Fibroblast of peridontal ligament (primary cell): ENCODE data around the gene FOXN1.
"Not testable (repeated sequence)": the region's sequence is repeated elsewhere in the genome, so short reads cannot be mapped to it uniquely, and the experiment has no call there.

Experiments
- DNase-seq: peaks from one replicate; pipeline ENCODE4 v3.0.0-alpha.2; 2010; ENCODE audit errors: extremely low read depth

The FOXN1 gene

DNA sequence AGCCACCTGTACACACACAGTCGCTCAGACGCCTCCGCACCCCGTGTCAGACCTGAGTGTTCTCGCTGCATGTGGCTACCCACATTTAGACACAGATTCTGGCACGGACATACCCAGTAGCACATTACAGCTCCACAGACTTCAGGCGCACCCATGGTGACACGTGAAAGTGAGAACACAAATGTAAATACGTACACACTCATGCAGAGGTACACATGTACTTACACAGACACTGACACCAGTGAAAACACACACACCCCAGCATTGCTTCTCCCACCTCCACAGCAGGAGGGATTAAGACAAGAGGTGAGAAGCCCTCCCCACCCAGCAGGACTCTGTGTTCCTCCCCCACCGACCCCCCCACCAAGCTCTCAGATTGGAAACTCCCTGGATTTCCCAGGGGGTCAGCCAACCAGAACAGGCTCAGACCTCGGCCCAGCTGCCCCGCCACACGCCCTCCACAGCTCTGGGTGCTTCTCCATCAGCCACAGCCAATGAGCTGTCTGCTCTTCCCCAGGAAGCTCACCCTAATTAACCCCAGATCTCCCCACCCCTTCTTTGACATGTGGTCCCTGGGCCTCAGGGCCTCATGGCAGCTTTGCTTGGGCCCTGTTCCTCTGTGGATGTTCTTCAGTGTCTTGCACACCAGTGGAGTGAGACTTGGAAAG lies 5.3 kb upstream of the FOXN1 start:
- DNase-seq, result no peak

DNA sequence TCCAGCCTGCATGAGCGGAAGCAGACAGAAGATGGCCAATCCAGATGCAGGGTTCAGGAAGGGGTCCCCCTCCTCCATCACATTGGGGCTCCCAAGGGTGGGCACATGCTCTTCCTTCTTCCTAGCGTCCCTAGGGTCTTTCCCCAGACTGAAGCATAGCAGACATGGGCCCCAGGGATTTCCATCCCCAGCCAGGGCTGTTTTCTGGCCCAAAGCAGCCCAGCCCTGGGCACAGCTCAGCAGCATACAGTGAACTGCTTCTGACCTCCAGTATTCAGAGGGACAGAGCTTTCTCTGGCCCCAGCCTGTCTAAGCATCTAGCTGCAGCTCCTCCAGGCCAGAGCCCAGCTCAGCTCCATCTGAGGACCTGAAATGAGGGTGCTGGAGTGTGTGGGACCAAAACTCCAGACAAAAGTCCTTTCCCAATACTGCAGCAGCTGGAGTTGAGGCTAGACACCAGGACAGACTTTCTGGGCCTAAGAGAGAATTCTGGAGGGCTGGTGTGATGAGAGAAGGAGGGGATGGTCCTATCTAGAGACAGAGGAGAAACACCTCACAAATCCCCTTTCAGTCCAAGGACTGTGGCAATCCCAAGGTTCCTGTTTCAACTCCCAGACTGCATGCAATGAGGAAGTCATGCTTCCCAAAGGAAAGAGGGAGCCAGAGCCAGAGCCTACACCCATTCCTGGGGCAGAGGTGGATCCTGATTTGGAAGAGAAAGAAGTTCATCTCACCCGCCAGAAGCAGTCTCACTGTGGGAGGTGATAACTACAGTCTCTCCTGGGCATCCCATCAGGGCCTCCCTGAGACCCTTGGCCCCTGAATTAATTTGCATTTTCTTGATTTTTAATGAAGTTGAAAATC lies 4.5 kb upstream of the FOXN1 start:
- no peak for DNase-seq

DNA sequence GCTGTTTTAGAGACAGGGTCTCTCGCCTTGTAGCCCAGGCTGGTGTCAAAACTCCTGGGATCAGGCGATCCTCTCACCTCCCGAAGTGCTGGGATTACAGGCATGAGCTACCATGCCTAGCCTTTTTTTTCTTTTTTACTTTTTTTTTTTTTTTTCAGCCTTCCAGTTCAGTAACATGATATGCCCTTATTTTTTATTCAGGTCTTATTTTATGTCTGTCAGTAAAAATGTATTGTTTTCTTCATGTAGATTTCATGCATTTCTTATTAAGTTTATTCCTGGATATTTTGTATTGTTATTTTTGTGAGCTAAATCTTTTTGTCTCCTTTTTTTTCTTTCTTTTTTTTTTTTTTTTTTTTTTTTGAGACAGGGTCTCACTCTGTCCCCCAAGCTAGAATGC lies 2.7 kb upstream of the FOXN1 start:
- DNase-seq, result no peak

DNA sequence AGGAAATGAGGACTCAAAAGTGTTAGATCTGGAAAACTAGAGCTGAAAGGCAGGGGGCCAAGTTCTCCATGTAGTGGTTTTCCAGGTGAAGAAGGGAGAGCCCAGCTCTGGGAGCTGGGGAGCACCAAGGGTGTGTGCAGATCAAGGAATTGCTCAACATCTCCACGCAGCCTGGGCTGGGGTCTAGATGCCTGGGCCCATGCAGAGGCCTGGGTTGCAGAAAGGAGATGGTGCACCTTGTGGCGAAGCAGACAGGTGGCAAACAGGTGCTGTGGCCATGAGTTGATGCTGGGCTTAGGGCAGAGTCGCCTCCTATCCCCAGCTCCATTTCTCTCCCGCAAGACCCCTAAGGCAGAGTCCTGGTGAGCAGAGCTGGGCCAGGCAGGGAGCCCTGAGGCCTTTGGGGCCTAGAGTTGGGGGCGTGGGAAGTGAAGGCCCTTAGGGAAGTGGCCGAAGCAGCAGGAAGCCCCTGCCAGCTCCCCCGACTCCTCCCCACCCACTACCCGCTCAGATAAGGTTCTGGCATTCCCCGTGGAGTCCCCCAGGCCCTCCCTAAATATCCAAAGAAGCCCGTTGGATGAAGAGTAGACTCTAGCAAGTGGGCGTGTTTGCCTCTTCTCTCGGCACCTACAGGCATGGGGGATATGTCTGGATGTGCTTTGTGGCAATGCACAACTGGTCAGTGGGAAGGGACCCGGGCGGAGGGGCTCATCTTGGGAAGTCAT lies 777 bp downstream of the FOXN1 start:
- DNase-seq, result no peak

DNA sequence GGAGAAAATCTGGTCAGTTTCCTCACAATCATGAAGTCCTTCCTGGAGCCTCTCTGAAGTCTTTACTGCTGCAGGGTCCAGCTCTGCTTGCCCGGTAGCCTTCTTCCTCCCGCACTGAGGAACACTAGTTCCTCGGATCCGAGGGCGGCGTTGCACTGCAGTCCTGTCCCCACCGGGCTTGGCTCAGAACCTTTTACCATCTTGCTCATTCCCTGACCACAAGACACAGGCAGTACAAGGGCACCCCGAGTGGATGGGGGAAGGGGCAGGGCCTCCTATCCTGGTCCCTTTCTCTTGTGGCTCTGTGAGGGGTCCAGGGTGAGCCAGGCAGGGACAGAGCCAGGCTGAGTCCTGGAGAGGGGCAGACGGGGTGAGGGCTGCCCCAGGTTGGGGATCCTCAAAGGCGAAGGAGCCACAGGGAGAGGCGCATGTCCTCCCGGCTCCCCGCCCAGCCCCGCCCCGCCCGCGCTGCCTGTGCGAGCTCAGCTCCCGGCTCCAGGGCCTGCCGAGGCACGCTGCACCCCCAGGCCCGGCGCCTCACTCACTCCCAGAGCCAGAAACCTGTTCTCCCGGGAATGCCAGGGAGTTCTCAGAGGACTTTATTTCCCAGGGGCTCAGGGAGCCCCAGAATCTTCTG lies 1.5 kb downstream of the FOXN1 start:
- no peak for DNase-seq

DNA sequence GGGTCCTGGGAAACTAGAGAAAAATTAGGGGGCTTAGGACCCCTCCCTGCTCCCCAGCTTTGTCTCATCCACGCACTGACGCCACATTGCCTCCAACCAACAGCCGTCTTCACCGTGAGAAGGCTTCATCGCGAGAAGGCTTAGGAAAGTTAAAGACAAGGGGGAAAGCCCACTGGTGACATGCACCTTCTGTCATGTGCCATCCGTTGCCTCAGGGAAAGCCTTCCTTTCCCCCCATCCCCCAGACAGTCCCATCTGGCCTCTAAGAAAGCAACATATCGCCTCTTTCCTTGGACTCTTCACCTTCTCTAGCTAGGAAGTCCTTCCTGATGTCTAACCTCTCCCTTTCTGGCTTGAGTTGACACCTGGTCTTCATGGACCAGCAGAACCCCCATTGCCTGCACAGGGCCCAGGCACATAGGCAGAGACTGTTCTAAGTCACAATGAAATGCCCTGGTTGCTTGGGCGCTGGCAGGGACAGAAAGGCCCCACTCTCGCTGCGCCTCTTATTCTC lies 2.1 kb downstream of the FOXN1 start:
- DNase-seq, result no peak

DNA sequence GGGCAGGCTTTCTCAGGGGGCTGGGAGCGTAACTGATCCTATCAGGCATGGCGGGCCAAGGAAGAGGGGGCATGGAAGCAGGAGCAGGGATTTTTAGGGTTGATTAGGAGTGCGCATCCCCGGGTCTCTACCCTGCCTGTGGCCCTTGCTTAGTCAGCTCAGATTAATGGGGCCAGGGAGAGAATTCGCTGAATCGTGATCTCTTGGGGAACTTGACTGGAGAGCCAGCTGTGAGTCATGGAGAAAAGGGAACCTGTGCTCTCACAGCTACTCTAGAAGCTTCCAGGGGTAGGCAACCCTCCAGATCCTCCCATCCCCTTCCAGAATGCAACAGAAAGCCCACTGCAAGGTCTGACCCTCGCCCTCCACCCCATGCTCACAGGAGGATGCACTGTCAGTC lies 3.6 kb downstream of the FOXN1 start:
- DNase-seq, result no peak

DNA sequence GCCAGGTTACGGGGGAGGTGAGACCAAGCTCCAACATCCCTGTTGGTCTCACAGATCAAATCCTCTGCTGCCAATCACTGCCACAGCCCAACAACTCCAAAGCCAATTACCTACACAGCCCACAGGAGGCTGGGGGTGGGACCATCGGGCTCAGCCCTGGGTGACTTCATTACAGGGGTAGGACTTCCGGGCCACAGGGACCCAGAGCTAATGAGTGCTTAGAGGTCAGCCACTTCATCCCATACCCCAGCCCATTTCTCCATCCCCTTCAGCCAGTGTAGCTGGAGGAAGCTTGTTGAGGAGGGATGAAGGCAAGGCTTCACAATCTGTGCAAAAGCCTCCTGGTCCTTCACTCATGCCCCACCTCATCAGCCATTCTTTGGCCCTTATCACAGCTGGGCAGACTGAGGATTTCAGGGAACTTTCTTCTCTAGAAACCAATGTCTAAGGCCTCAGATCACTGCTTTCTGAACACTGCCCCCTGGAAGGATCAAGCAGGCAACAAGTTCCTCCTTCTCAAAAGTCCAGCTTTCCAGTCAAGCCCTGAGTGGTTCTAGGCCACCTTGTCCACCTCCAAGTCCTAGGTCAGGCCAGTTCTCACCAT lies 5.8 kb downstream of the FOXN1 start:
- DNase-seq, result no peak

DNA sequence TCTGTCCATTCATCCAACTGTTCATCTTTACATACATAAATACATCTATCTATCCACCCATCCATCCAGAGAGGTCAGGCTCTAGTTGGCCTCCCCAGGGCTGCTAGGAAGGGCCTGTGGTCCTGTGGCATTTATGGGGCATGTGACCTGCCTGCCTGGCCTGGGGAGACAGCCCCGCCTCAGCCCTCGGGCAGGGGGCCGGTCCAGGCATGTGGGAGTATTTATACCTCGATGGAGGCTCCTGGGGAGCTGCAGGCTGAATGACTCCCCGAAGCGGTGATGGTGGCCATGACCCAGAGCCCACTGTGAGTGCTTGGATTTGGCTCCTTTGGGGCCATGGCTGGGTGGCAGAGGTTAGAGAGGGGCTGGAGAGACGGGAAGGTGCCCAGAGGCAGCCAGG lies 7.3 kb downstream of the FOXN1 start:
- DNase-seq, result no peak

DNA sequence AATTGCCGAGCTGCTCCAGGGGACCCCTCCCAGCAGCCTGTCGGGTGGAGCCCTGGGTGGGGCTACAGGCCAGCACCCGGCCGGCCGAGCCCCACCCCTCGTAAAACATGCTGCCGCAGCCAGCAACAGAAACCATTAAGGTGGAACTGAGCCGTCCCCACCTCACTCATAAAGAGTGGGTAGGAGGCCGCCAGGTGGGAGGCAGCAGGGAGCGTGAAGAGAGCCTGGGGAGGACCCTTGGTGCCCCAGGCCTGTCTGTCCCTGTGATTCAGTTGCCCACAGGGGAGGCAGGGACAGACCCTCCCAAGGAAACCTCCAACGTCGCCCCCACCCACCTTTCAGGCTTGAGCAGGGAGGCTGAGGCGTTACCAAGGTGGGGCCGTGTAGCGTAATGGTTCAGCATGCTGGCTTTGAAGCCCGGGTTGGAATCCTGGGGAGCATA lies 8.4 kb downstream of the FOXN1 start:
- no peak for DNase-seq

DNA sequence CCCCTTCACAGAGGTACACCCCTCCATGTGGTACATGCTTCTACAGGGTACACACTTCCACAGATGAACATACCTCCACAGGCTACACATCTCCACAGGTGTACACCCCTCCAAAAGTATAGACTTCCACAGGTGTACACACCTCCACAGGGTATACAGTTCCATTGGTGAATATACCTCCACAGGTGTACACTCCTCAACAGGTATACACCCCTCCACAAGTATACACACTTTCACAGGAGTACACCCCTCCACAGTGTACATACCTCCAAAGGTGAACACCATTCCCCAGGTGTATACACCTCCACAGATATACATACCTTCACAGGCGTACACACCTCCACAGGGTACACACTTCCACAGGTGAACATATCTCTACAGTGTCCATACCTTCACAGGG lies 9.4 kb downstream of the FOXN1 start:
- DNase-seq, result no peak

DNA sequence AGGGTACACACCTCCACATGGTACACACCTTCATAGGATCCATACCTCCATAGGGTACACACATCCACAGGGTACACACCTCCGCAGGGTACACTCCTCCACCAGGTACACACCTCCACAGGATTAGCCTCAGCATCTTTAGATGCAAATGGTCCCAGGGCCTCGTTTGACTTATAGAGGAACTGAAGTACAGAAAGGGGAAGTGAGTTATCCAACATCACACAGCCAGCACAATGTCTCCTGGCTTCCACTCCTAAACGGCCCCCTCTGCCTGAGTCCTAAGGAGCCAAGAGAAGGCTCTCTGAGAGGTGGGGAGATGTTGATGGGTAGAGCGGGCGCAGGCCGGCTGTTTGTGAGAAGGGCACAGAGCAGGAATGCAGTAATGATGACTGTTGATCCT lies 12.0 kb downstream of the FOXN1 start:
- no peak for DNase-seq

DNA sequence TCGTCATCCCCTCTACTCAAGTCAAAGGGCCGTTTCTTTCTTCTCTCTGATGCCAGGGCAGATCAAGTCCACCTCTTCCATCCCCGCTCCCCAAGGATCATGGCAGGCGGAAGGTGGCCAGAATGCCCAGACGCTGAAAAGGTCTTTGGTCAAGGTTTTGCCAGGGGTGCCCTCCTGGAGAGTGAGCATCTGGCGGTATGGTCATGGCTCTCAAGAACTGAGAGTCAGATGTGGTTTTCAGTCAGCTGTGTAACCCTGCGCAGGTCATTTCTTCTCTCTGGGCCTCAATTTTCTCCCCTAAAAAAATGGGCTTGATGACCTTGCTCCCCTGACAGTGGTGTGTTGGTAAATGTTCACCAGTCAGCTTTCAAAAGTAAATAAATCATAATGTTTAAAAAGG lies 12.4 kb downstream of the FOXN1 start:
- DNase-seq, result no peak

DNA sequence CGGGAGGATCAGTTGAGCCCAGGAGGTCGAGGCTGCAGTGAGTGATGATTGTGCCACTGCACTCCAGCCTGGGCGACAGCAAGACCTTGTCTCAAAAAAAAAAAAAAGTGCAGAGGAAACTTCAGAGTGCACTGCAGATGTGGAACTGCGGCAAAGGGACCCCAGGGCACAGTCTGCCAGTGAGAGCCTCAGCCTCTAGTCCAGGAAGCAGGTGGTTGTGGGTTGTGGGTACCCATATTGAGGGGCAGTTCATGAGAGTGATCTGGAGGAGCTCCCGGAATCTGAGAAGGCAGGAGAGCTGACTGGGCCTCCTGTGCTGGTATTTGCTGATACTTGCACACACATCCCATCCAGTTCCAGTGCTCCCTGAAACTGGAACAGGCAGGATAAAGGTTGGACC lies 13.1 kb downstream of the FOXN1 start:
- DNase-seq, result no peak

DNA sequence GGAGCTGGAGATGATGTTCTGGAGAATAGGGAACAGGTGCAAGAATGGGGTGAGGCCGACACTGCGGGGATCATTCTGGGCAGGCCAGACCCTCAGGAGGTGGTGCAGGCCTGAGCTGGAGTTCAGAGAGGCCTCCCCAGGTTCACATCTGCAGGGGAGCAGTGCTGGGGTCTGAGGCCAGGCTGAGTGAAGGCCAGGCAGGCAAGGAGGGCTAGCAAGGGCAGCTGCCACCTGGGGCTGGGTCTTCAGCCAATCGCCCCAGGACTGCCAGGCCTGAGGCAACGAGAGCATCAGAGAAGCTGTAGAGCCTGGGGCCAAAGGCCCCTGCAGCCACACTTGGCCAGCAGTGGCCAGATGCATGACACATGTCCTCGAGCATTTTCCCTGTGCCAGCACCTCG lies 14.5 kb downstream of the FOXN1 start:
- no peak for DNase-seq

DNA sequence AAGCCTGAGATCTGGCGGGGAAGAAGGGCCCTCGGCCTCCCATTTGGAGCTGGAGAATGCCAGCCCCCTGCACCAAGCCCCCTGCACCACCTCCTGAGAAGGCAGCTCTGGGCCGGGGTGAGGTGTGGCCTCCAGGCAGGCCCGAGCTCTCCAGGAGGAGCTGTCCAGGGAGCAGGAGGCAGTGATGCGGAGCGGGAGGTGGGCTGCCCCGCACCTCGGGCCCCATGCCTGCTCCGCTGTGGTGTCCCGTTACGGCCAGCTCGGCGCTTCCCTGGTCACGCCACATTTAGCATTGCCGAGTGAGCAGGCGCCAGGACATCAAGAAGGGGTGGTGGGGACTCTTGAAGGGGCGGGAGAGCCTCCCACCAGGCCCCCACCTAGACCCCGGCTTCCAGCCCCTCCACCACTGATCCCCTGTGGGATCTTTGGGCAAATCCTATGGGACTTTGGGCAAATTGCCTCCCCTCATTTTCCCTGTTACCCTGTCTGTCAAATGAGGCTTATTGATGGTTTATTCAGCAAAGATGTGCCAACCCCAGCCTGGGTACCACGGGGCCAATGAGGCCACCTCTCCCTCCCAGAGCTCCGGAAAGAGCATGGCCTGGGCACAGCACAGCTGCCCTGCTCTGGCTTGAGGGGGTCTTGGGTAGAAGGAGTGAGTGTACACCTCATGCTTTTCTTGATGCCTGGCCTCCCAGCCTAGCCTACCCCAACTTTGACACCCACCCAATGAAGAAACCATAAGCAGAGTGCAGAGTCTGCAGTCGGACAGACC lies 15.3 kb downstream of the FOXN1 start:
- DNase-seq, result no peak

DNA sequence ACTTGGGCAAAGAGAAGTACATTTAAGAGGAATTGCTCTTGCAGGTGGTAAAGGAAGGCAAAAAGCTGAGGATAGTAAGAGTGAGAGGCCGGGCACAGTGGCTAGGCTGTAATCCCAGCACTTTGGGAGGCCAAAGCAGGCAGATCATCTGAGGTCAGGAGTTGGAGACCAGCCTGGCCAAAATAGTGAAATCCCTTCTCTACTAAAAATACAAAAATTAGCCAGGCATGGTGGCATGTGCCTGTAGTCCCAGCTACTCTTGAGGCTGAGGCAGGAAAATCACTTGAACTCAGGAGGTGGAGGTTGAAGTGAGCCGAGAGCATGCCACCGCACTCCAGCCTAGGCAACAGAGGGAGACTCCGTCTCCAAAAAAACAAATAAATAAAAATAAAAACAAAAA lies 16.1 kb downstream of the FOXN1 start:
- DNase-seq, result not testable (repeated sequence)

DNA sequence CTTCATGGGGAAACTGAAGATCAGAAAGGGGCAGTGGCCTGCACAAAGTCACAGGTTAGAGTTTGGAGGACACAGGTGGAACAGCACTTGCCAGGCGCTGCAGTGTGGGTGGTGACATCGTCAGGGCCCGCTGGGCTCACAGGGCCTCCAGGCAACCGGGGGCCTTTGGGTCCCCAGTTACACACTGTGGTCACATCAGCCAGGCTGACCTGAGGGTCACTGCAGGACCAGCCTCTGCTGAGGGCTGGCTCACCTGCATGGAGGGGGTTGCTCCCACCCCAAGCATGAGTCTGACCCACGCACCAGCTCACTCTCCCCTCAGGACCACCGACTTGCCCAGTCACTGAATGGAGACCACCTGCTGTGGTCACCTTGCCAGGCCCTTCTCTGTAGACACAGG lies 17.0 kb downstream of the FOXN1 start:
- DNase-seq, result no peak

DNA sequence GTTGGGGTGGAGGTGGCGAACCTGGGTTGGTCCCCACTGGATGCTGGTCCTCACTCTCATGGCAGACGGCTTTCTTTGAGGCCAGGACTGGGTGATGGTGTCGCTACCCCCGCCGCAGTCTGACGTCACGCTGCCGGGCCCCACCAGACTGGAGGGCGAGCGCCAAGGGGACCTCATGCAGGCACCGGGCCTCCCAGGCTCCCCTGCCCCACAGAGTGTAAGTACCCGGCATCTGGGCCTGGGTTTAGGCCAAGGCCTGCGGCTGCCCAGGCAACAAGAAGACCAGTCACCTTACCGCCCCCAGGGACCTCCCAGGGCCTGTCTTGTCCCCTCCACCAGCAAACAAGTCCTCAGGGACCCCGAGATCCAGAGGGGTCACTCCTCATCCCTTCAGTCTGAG lies 17.7 kb downstream of the FOXN1 start:
- no peak for DNase-seq

DNA sequence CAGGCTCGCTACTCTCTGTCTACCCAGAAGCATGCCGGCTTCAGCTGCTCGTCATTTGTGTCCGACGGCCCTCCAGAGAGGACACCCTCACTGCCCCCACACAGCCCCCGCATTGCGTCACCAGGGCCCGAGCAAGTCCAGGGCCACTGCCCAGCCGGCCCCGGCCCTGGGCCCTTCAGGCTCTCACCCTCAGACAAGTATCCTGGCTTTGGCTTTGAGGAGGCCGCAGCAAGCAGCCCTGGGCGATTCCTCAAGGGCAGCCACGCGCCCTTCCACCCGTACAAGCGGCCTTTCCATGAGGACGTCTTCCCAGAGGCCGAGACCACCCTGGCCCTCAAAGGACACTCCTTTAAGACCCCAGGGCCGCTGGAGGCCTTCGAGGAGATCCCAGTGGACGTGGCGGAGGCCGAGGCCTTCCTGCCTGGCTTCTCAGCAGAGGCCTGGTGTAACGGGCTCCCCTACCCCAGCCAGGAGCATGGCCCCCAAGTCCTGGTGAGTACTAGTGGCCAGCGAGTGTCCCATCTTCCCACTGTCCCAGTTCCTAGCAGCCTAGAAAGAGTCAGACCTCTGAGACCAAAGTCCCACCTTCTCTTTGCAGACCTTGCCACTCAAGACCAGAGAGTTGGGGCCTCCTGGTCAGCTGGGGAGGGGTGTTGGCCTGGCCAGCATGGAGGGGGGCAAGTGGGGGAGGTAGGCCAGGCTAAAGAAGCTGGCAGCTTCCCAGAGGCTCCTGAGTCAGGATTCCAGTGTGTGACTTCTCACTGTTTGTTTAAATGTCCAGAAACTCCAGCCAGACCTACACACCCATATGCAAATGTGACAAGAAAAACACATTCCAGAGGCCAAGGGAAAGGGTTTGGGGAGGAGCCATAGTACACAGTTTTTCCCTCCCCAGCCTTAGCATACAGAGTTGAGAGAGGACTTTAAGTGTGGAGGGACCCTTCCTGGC lies 18.6 kb downstream of the FOXN1 start:
- peak; percentile 55 for DNase-seq
